22Rv1 (cell line): ENCODE data around the gene PPP1R27.

ENCODE experiments used
- ZFX ChIP-seq: fragments of 450-650 bp; IDR thresholded peaks from 2 replicates; pipeline ENCODE4 v1.6.1; 2017; ENCODE audit warnings: antibody characterized with exemption, borderline replicate concordance
- TF ChIP-seq, protein P1 (sequence below): fragments of 450-650 bp; IDR thresholded peaks from 2 replicates; pipeline ENCODE4 v1.5.1; 2017; ENCODE audit warnings: mild to moderate bottlenecking

GRCh38 chr17:81844327-81844851, 9.5 kb upstream of the PPP1R27 start:
- TF ChIP-seq, protein P1, sequence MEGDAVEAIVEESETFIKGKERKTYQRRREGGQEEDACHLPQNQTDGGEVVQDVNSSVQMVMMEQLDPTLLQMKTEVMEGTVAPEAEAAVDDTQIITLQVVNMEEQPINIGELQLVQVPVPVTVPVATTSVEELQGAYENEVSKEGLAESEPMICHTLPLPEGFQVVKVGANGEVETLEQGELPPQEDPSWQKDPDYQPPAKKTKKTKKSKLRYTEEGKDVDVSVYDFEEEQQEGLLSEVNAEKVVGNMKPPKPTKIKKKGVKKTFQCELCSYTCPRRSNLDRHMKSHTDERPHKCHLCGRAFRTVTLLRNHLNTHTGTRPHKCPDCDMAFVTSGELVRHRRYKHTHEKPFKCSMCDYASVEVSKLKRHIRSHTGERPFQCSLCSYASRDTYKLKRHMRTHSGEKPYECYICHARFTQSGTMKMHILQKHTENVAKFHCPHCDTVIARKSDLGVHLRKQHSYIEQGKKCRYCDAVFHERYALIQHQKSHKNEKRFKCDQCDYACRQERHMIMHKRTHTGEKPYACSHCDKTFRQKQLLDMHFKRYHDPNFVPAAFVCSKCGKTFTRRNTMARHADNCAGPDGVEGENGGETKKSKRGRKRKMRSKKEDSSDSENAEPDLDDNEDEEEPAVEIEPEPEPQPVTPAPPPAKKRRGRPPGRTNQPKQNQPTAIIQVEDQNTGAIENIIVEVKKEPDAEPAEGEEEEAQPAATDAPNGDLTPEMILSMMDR = no peak
- no peak for TF ChIP-seq ZFX
